Brain microvascular endothelial cell (primary cell): Measurements from ENCODE around the gene PSMA7.

Experiments
- DNase-seq: peaks from one replicate; pipeline ENCODE4 v3.0.0-alpha.2; 2020
- H3K27ac ChIP-seq: fragments of 250-450 bp; sonication (Bioruptor Pico); 2 replicates; pipeline ENCODE4 v1.5.1; 2020; ENCODE audit warnings: mild to moderate bottlenecking, moderate library complexity
- H3K27me3 ChIP-seq: fragments of 250-450 bp; sonication (Bioruptor Pico); replicated peaks from 2 replicates; pipeline ENCODE4 v1.5.1; 2020; ENCODE audit warnings: mild to moderate bottlenecking
- H3K36me3 ChIP-seq: fragments of 250-450 bp; sonication (Bioruptor Pico); replicated peaks from 2 replicates; pipeline ENCODE4 v1.5.1; 2020; ENCODE audit warnings: mild to moderate bottlenecking
- H3K4me3 ChIP-seq: 2 replicates; pipeline ENCODE4 v1.5.1; 2011; ENCODE audit warnings: low read depth, mild to moderate bottlenecking, control low read depth, low read length, moderate library complexity
- in situ Hi-C: cut with HindIII; loops from 2 replicates; pipeline ENCODE4 v1.10.0; 2017; ENCODE audit warnings: low sequenced_read_pairs, low pct_ligation_motif_present
- TF ChIP-seq, protein P1 (sequence below): IDR thresholded peaks from 2 replicates; pipeline ENCODE4 v1.5.1; 2011; ENCODE audit warnings: low read depth, mild to moderate bottlenecking, moderate library complexity, low read length, control low read depth, inconsistent platforms; ENCODE audit errors: missing control alignments

Gene PSMA7

GRCh38 chr20:62146019-62146755 is 3.0 kb upstream of the PSMA7 start:
- TF ChIP-seq, protein P1, sequence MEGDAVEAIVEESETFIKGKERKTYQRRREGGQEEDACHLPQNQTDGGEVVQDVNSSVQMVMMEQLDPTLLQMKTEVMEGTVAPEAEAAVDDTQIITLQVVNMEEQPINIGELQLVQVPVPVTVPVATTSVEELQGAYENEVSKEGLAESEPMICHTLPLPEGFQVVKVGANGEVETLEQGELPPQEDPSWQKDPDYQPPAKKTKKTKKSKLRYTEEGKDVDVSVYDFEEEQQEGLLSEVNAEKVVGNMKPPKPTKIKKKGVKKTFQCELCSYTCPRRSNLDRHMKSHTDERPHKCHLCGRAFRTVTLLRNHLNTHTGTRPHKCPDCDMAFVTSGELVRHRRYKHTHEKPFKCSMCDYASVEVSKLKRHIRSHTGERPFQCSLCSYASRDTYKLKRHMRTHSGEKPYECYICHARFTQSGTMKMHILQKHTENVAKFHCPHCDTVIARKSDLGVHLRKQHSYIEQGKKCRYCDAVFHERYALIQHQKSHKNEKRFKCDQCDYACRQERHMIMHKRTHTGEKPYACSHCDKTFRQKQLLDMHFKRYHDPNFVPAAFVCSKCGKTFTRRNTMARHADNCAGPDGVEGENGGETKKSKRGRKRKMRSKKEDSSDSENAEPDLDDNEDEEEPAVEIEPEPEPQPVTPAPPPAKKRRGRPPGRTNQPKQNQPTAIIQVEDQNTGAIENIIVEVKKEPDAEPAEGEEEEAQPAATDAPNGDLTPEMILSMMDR: no peak
- Histone ChIP-seq H3K27ac (no peak overlapping the region), H3K36me3 (peaks cover 2% of the 10 kb centered on the region), H3K4me3 (no peak overlapping the region), H3K27me3 (no peaks in the 10 kb centered on the region)
- DNase-seq: no peak
- in situ Hi-C loops: no loop called here

DNA sequence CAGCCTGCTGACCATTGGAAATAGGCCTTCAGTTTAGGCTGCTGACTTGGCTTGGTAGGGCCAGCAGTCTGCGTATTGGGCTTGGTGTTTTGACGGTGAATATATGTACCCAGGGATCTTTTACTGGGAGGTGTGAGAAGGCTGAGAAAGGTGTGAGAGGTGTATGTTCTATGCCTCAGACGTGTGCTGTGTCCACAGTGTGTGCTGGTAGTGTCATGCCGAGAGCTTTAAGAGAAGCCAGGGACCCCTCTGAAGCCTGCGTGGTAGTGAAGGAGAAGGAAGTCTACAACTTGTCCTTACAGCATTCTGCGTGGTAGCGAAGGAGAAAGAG is 2.5 kb upstream of the PSMA7 start:
- TF ChIP-seq, protein P1: no peak
- no peak overlapping the region for H3K4me3 ChIP-seq
- no peak for DNase-seq
- peaks cover 3% of the 10 kb centered on the region for H3K36me3 ChIP-seq
- H3K27me3 ChIP-seq: no peaks in the 10 kb centered on the region
- no peak overlapping the region for H3K27ac ChIP-seq
- in situ Hi-C loops: no loop called here

DNA sequence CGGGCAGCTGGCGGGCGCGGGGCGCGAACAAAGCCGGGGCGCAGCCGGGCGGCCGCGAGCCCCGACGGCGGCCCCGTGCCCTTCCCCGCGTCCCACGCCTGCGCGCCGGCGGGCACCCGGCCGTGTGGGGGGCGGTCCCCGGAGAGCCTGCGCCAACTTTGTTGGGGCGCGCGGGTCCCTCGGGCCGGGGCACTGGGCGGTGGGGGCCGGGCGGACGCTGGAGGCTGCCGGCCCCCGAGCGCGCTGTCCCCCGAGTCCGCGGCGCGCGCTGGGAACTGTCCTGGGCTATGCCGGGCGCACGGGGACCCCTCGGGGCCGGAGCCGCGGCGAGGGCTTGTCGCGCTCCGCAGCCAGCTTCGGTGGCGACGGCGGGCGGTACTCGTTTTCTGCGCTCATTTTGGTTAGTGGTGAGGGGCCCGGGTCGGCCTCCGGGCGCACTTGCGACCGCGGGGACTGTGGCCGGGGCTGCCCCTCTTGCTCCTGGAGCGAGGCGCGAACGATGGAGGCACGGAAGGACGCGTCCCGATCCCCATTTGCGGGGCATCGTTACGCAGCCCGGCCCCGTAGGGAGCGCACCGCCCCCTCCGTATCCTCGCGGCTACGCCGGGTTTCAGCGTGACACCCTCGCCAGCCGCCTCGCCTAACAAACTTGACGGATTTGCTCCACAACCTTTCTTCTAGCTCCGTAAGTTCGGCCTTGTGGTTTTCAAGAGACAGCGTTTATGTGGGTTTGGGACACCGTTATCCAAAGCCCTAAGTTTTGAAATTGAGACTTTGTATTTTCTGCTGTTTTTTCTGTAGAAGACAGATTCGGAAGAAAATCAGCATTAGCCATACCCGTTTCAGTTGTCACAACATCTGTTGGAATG is 997 bp upstream of the PSMA7 start:
- H3K27me3 ChIP-seq: no peaks in the 10 kb centered on the region
- TF ChIP-seq, protein P1: no peak
- H3K36me3 ChIP-seq: peaks cover 17% of the 10 kb centered on the region
- in situ Hi-C loops: no loop called here
- no peak for DNase-seq
- peak overlapping the region; percentile 93 for H3K27ac ChIP-seq
- peak overlapping the region; percentile 73 for H3K4me3 ChIP-seq

- no peaks in the 10 kb centered on the region for H3K27me3 ChIP-seq
- in situ Hi-C loops: no loop called here
- TF ChIP-seq, protein P1: no peak
- H3K36me3 ChIP-seq: peaks cover 35% of the 10 kb centered on the region
- peak overlapping the region; percentile 73 for H3K4me3 ChIP-seq
- H3K27ac ChIP-seq: peak overlapping the region; percentile 93
- DNase-seq: no peak
These were observed 728 bp downstream of the PSMA7 start for GRCh38 chr20:62142252-62143080.

- no peak for DNase-seq
- in situ Hi-C loops: no loop called here
- peak overlapping the region; percentile 73 for H3K4me3 ChIP-seq
- TF ChIP-seq, protein P1: peak; percentile 63
- H3K27me3 ChIP-seq: no peaks in the 10 kb centered on the region
- H3K36me3 ChIP-seq: peaks cover 41% of the 10 kb centered on the region
- H3K27ac ChIP-seq: peak overlapping the region; percentile 93
These were observed 1.6 kb downstream of the PSMA7 start for GRCh38 chr20:62141397-62142251.
